ENCODE results near the gene PEF1. TPM values are rescaled to one million over a fixed set of nuclear protein-coding genes. Genes with fewer than 3 reads are reported as not detected.

Gene PEF1
- total RNA-seq: 47.7 and 53.0 TPM in 2 replicates

GRCh38 chr1:31644560-31645273 lies at the start of gene PEF1:
PEF1 (minus strand) TSS chr1:31644876; CDS start chr1:31644864, 12 bp downstream.

GRCh38 chr1:31617218-31617915 lies 27.3 kb downstream of the PEF1 start, which contains the start of gene HCRTR1:
HCRTR1 (plus strand) TSS chr1:31617689; CDS start chr1:31619193, 1,504 bp downstream.

Other genes with a start within 250 kb of the PEF1 start
- gene SERINC2, start 231.7 kb downstream of the PEF1 start, total RNA-seq: 0.68 and 3.7 TPM in 2 replicates
- gene TINAGL1, start 68.4 kb downstream of the PEF1 start, total RNA-seq: 9.4 and 12.2 TPM in 2 replicates
- not detected in 2 replicates for gene HCRTR1, start 27.2 kb downstream of the PEF1 start, total RNA-seq
- 92.6 and 160 TPM in 2 replicates for gene COL16A1, start 59.1 kb upstream of the PEF1 start, total RNA-seq
- 6.9 and 10.5 TPM in 2 replicates for gene ADGRB2, start 119.5 kb upstream of the PEF1 start, total RNA-seq
- gene SPOCD1, start 171.1 kb upstream of the PEF1 start, total RNA-seq: 18.3 and 23.2 TPM in 2 replicates

Measured in cardiac ventricle fibroblast (primary cell).